Bronchial epithelial cell (primary cell): Measurements from ENCODE around the gene SLC6A6. TPM values are rescaled to one million over a fixed set of nuclear protein-coding genes. Genes with fewer than 3 reads are reported as not detected.

Source experiments
- DNase-seq: peaks from one replicate; pipeline ENCODE4 v3.0.0-alpha.2; 2010; ENCODE audit warnings: low read depth
- FAIRE-seq: peaks from 2 replicates; lab custom pipeline; 2011; peaks lifted over from hg19 to GRCh38; lab: Jason Lieb, UNC
- H3K27me3 ChIP-seq: 2 replicates; pipeline ENCODE4 v1.5.1; 2011; ENCODE audit warnings: low read length; ENCODE audit not compliant: control insufficient read depth, insufficient read depth
- H3K36me3 ChIP-seq: 2 replicates; pipeline ENCODE4 v1.5.1; 2011; ENCODE audit warnings: low read length; ENCODE audit not compliant: control insufficient read depth, insufficient read depth
- H3K4me3 ChIP-seq: 2 replicates; pipeline ENCODE4 v1.5.1; 2011; ENCODE audit warnings: mild to moderate bottlenecking, low read depth, low read length, control low read depth
- CTCF ChIP-seq: IDR thresholded peaks from 2 replicates; pipeline ENCODE4 v1.5.1; 2011; ENCODE audit warnings: mild to moderate bottlenecking, moderate library complexity, low read length, control low read depth, inconsistent platforms; ENCODE audit not compliant: insufficient read depth, severe bottlenecking
- total RNA-seq: library from RNA; depleted of rRNA; stranded (reverse); fragments of >200 nt; gene quantifications from 2 replicates; pipeline ENCODE4 v1.2.1, GENCODE V29; 2014

SLC6A6 gene
- total RNA-seq, 1 donor from 2014 or later: 13.2 TPM

GRCh38 chr3:14397531-14397930 is 4.9 kb upstream of the SLC6A6 start:
- H3K36me3 ChIP-seq: no peaks in the 10 kb centered on the region
- no peaks in the 10 kb centered on the region for H3K27me3 ChIP-seq
- FAIRE-seq (no peak), DNase-seq (no peak)
- TF ChIP-seq CTCF: no peak
- H3K4me3 ChIP-seq: no peak overlapping the region

GRCh38 chr3:14397940-14398796 is 4.2 kb upstream of the SLC6A6 start:
- Histone ChIP-seq H3K27me3 (no peaks in the 10 kb centered on the region), H3K36me3 (no peaks in the 10 kb centered on the region), H3K4me3 (no peak overlapping the region)
- DNase-seq (no peak), FAIRE-seq (no peak)
- TF ChIP-seq CTCF: no peak

DNA sequence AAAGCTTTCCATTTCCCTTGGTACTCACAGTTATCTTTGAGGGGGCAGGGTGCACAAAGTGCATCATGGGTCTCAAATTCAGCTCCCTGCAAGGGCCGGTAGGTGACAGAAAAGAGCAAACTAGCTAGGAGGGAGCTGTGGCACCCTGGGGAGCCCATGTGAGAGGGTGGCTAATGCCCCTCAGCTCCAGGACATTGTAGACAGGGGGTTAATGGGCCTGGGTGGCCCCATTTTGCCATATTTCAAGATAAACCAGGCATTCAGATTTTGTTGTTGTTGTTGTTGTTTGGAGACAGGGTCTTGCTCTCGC is 3.7 kb upstream of the SLC6A6 start:
- DNase-seq (no peak), FAIRE-seq (no peak)
- no peaks in the 10 kb centered on the region for H3K36me3 ChIP-seq
- no peak for TF ChIP-seq CTCF
- H3K27me3 ChIP-seq: no peaks in the 10 kb centered on the region
- no peak overlapping the region for H3K4me3 ChIP-seq

DNA sequence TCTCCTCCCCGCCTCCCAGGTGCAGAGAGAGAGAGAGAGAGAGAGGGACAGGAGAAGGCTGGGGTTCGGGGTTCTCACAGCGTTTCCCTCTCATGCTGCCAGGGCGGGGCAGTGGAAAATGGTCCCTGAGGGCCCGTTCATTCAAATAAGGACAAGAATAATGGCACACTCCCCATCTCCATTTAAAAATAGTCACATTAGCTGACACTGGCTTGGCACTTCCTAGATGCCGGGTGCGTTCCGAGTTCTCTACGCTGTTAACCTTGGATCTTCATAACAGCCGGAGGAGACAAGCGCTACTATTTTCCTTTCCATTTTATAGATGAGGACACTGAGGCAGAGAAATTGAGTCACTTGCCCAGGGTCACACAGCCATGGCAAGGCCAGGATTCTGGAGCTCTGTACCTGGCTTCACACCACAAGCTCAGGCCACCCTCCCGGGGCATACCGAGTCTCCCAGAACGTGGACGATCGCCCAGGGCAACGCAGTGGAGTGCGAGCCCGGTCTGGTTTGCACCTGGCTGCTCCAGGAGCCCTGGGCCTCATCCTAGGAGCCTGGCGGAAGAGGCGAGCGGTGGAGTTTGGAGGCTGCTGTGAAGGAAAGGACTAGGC is 608 bp upstream of the SLC6A6 start:
- DNase-seq (no peak), FAIRE-seq (no peak)
- H3K4me3 ChIP-seq: peak overlapping the region; percentile 54

GRCh38 chr3:14403619-14404155 is 1.3 kb downstream of the SLC6A6 start:
- H3K36me3 ChIP-seq: no peaks in the 10 kb centered on the region
- no peak for TF ChIP-seq CTCF
- DNase-seq (no peak), FAIRE-seq (no peak)
- H3K27me3 ChIP-seq: no peaks in the 10 kb centered on the region
- peak overlapping the region; percentile 54 for H3K4me3 ChIP-seq

More for the DNA sequence above, 608 bp upstream of the SLC6A6 start:
- H3K27me3 ChIP-seq: no peaks in the 10 kb centered on the region
- TF ChIP-seq CTCF: no peak
- H3K36me3 ChIP-seq: no peaks in the 10 kb centered on the region
